GM10266 (cell line): ENCODE results near the gene MTRFR.
"Not testable (repeated sequence)": the region's sequence is repeated elsewhere in the genome, so short reads cannot be mapped to it uniquely, and the experiment has no call there.

Experiments used
- DNase-seq: peaks from one replicate; pipeline ENCODE4 v3.0.0; 2012; ENCODE audit errors: extremely low spot score
- CTCF ChIP-seq: IDR thresholded peaks from 2 replicates; pipeline ENCODE4 v1.5.1; 2012; ENCODE audit warnings: mild to moderate bottlenecking, low read depth; ENCODE audit not compliant: control insufficient read depth, insufficient read depth; ENCODE audit errors: missing control alignments

The MTRFR gene

DNA sequence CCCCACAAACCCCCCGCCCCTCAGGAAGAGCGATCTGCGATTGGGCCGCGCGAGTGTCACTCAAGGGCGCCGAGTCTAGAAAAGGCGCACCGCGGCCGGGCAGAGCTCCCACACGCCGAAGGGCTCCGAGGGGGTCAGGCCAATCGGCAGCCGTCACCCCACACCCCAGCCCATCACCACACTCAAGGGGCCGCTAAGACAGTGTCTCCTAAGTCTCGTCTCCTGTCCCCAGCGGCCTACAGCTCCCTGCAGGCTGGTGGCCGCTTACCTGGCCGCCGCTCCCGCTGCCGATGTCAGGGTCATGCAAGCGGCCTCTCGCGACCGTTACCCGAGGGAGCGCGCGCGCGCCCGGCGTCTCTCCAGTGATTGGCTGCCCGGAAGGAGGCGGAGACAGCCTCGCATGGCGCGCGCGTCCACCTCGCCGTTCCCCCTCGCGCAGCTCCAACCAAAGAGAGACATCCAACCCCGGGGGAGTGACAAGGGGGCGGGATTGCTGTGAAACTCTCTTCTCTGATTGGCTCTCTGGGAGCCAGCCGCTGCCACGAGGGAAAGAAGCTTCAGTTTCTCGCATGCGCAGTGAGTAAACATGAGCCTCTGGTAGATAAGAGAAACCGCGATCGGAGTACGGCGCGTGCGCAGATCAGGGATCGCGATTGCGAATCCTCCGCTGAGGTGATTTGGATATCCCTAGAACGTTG, at the start of gene MTRFR, which contains the start of gene MPHOSPH9:
MTRFR (plus strand) TSS at position 630 of the 698 bp plus-strand sequence. CDS start 20,239 bp downstream, outside the sequence.
MPHOSPH9 (minus strand) TSS at position 335 of the 698 bp plus-strand sequence. CDS start 2,777 bp downstream, outside the sequence.
- no peak for TF ChIP-seq CTCF

GRCh38 chr12:123187637-123188036, 45.6 kb upstream of the MTRFR start:
- no peak for DNase-seq
- no peak for TF ChIP-seq CTCF

More for the DNA sequence above, at the start of gene MTRFR, which contains the start of gene MPHOSPH9:
- peak; percentile 94 for DNase-seq

GRCh38 chr12:123199936-123200335, 33.3 kb upstream of the MTRFR start:
- no peak for DNase-seq
- no peak for TF ChIP-seq CTCF

- DNase-seq: no peak
- no peak for TF ChIP-seq CTCF
Measured at GRCh38 chr12:123200414-123200813, 32.8 kb upstream of the MTRFR start.

DNA sequence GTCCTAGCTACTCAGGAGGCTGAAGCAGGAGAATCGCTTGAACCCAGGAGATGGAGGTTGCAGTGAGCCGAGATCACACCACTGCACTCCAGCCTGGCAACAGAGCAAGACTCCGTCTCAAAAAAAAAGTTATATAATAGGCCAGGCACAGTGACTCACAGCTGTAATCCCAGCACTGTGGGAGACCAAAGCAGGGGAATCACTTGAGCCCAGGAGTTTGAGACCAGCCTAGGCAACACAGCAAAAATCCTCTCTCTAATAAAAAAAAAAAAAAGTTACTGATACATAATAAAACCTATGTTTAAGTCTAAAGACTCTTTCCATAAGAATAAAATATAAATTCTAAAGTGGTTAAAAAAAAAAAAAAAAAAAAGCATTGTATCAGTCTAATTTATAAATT, 26.4 kb upstream of the MTRFR start:
- DNase-seq: not testable (repeated sequence)

GRCh38 chr12:123207815-123208214, 25.4 kb upstream of the MTRFR start:
- not testable (repeated sequence) for DNase-seq

DNA sequence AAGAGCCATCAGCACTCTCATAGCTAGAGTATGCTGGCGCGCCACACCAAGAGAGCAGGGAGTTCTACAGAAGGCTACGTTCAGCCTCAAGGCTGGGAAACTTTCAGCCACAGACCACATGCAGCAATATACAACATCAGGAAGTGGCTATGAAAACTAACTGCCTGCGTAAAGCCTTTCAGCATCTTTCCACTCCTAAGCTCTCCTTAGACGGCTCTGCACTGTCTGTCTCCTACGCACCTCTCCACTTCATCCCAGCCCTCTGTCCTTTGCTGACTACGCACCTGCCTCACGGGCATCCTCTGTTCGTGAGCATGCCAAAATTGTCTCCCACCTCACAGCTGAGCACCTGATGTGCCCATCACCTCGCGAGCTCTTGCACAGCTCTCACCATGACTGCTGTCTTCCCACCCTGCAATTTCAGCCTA, 10.0 kb upstream of the MTRFR start:
- TF ChIP-seq CTCF: no peak
- peak; percentile 41 for DNase-seq

DNA sequence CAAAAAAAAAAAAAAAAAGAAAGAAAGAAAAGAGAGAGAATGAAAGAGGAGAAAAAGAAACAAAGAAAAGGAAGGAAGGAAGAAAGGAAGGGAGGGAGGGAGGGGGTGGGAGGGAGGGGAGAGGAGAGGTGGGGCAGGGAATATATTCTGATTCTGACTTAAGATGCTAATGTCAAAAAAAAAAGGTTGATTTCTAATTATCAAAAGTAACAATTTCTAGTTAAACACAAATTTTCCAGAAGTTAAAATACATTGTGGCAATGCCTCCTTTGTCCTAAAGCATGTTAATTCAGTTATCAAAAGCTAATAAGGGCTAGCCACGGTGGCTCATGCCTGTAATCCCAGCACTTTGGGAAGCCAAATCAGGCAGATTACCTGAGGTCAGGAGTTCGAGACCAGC, 7.8 kb upstream of the MTRFR start:
- no peak for TF ChIP-seq CTCF
- no peak for DNase-seq
